Middle frontal gyrus (tissue), 1 donor: ENCODE results near the gene FKBP5.
"Not testable (repeated sequence)": the region's sequence is repeated elsewhere in the genome, so short reads cannot be mapped to it uniquely, and the experiment has no call there.

ENCODE experiments used
- DNase-seq: peaks from one replicate; pipeline ENCODE4 v3.0.0-alpha.2; 2015; ENCODE audit warnings: low spot score; ENCODE audit errors: extremely low spot score

FKBP5 gene

GRCh38 chr6:35622283-35622682 lies 66.4 kb downstream of the FKBP5 start:
- DNase-seq = no peak

GRCh38 chr6:35620706-35621105 lies 68.0 kb downstream of the FKBP5 start:
- no peak for DNase-seq

- DNase-seq = no peak
These were observed 75.0 kb downstream of the FKBP5 start for GRCh38 chr6:35613762-35614161.

GRCh38 chr6:35611240-35611639 lies 77.5 kb downstream of the FKBP5 start:
- no peak for DNase-seq

- DNase-seq = no peak
These were observed 77.9 kb downstream of the FKBP5 start for GRCh38 chr6:35610830-35611229.

GRCh38 chr6:35609588-35609987 lies 79.1 kb downstream of the FKBP5 start:
- DNase-seq = no peak

GRCh38 chr6:35607517-35608233 lies 81.0 kb downstream of the FKBP5 start:
- DNase-seq = no peak

GRCh38 chr6:35605600-35605999 lies 83.1 kb downstream of the FKBP5 start:
- DNase-seq = no peak

- no peak for DNase-seq
These were observed 85.2 kb downstream of the FKBP5 start for GRCh38 chr6:35603326-35604202.

- DNase-seq = no peak
These were observed 86.4 kb downstream of the FKBP5 start for GRCh38 chr6:35602133-35602946.

- DNase-seq = no peak
These were observed 87.2 kb downstream of the FKBP5 start for GRCh38 chr6:35601331-35602132.

- no peak for DNase-seq
These were observed 88.0 kb downstream of the FKBP5 start for GRCh38 chr6:35600659-35601125.

GRCh38 chr6:35599761-35600658 lies 88.7 kb downstream of the FKBP5 start:
- DNase-seq = no peak

- not testable (repeated sequence) for DNase-seq
These were observed 90.1 kb downstream of the FKBP5 start for GRCh38 chr6:35598621-35599020.

GRCh38 chr6:35596448-35597442 lies 92.0 kb downstream of the FKBP5 start:
- no peak for DNase-seq

GRCh38 chr6:35594503-35595186 lies 94.1 kb downstream of the FKBP5 start:
- DNase-seq = no peak

- no peak for DNase-seq
These were observed 96.5 kb downstream of the FKBP5 start for GRCh38 chr6:35592178-35592577.

GRCh38 chr6:35590622-35591066 lies 98.1 kb downstream of the FKBP5 start:
- DNase-seq = no peak
